Activated T-cell treated with anti-CD3 and anti-CD28 coated beads for 24 hours (primary cell): ENCODE results near the gene RPS6KL1.

ENCODE experiments used
- DNase-seq: peaks from one replicate; pipeline ENCODE4 v3.0.0-alpha.2; 2020; ENCODE audit warnings: low read depth

RPS6KL1 gene

GRCh38 chr14:74855021-74855420 is 68.0 kb downstream of the RPS6KL1 start:
- DNase-seq = no peak
